Measurements from ENCODE around the gene NFE2L1. TPM values are rescaled to one million over a fixed set of nuclear protein-coding genes. Genes with fewer than 3 reads are reported as not detected.
A peak's percentile ranks its signal among the peaks of the same experiment; 100 is the strongest.

Gene NFE2L1
- total and polyA plus RNA-seq, 2 of the 8 experiments (the other 6 are each of a cell fraction or from before 2014, with no cell fraction given) = 140 to 143 TPM

GRCh38 chr17:48101012-48101720, 53.0 kb downstream of the NFE2L1 start, which contains the start of gene CBX1 (continued):
- no peak for TF ChIP-seq EGR1 (IDR thresholded peaks at IDR 0.05; ENCODE audit: borderline replicate concordance, low read depth, low read length)
- TF ChIP-seq CBX8 (IDR thresholded peaks at IDR 0.05; ENCODE audit: borderline replicate concordance, low read depth, low read length) = no peak
- TF ChIP-seq CHD2 (IDR thresholded peaks at IDR 0.05; ENCODE audit: low read length) = no peak
- no peak for TF ChIP-seq RAD21 (IDR thresholded peaks at IDR 0.05 in 1 of 2, conservative IDR thresholded peaks at IDR 0.05 in 1 of 2; ENCODE audit: low read depth in 2 of 2, low read length in 2 of 2)
- no peak for TF ChIP-seq JUND (IDR thresholded peaks at IDR 0.05; ENCODE audit: low read length)
- no peak for TF ChIP-seq YY1 (IDR thresholded peaks at IDR 0.05; ENCODE audit: low read depth, low read length)
- peak; percentile 22 for TF ChIP-seq ASH2L (IDR thresholded peaks at IDR 0.05; ENCODE audit: low read length)
- no peak for TF ChIP-seq BRCA1 (IDR thresholded peaks at IDR 0.05; ENCODE audit: low read depth, low read length)
- no peak for TF ChIP-seq NANOG (IDR thresholded peaks at IDR 0.05; ENCODE audit: insufficient read depth, low read depth, low read length, poor library complexity, severe bottlenecking)
- peak; percentile 84 for TF ChIP-seq PHF8 (conservative IDR thresholded peaks at IDR 0.05; ENCODE audit: low read depth, low read length)
- peak; percentile 56 for TF ChIP-seq POLR2AphosphoS5 (IDR thresholded peaks at IDR 0.05; ENCODE audit: low read depth, low read length)
- peak; percentile 67; the same call in 1 of the 2 replicates for TF ChIP-seq RBBP5 (IDR thresholded peaks at IDR 0.05; ENCODE audit: borderline replicate concordance, low read depth, low read length)
- no peak for TF ChIP-seq CEBPB (IDR thresholded peaks at IDR 0.05; ENCODE audit: low read depth, low read length)
- no peak for TF ChIP-seq SRF (IDR thresholded peaks at IDR 0.05; ENCODE audit: low read depth, low read length)
- peak; percentile 57 for TF ChIP-seq TAF1 (IDR thresholded peaks at IDR 0.05; ENCODE audit: low read depth, low read length)
- no peak for TF ChIP-seq ATF3 (IDR thresholded peaks at IDR 0.05; ENCODE audit: insufficient read depth, low read depth, low read length)
- no peak for TF ChIP-seq KDM5A (IDR thresholded peaks at IDR 0.05; ENCODE audit: low read length)
- no peak for TF ChIP-seq BACH1 (IDR thresholded peaks at IDR 0.05; ENCODE audit: low read length)
- no peak; the same call in 1 of the 2 replicates for TF ChIP-seq SP4 (IDR thresholded peaks at IDR 0.05; ENCODE audit: low read length)
- peak in 1 of 2 experiments; percentile 43; a peak in 2 of 3 replicates for TF ChIP-seq POLR2A (IDR thresholded peaks at IDR 0.05; ENCODE audit: control extremely low read depth in 1 of 2, low read depth in 2 of 2, low read length in 2 of 2)
- TF ChIP-seq SUZ12 (IDR thresholded peaks at IDR 0.05; ENCODE audit: low read length) = no peak

Data from H1 (cell line).